AG04449 (cell line): Measurements from ENCODE around the gene GHRH.

Source experiments
- CTCF ChIA-PET: fragments of 350-600 bp; formaldehyde crosslinking; extraction: SDS; loops from one replicate; lab custom pipeline; 2021; ENCODE audit warnings: antibody characterized with exemption; lab: Yijun Ruan, JAX
- POLR2A ChIA-PET: fragments of 400-600, 350-600 bp; formaldehyde crosslinking; extraction: SDS; loops from one replicate; lab custom pipeline; 2020; ENCODE audit warnings: antibody characterized with exemption, inconsistent platforms; lab: Yijun Ruan, JAX
- DNase-seq: peaks from one replicate; pipeline ENCODE4 v3.0.0-alpha.2; 2010; ENCODE audit warnings: low read depth, low spot score
- H3K4me3 ChIP-seq: 2 replicates; pipeline ENCODE4 v1.5.1; 2011; ENCODE audit warnings: low read depth, mild to moderate bottlenecking, control low read depth, low read length
- TF ChIP-seq, protein P1 (sequence below): IDR thresholded peaks from one replicate; pipeline ENCODE4 v1.5.1; 2011; ENCODE audit warnings: mild to moderate bottlenecking, moderate library complexity, low read length, control low read depth, inconsistent platforms; ENCODE audit not compliant: insufficient read depth; ENCODE audit errors: missing control alignments

The GHRH gene

DNA sequence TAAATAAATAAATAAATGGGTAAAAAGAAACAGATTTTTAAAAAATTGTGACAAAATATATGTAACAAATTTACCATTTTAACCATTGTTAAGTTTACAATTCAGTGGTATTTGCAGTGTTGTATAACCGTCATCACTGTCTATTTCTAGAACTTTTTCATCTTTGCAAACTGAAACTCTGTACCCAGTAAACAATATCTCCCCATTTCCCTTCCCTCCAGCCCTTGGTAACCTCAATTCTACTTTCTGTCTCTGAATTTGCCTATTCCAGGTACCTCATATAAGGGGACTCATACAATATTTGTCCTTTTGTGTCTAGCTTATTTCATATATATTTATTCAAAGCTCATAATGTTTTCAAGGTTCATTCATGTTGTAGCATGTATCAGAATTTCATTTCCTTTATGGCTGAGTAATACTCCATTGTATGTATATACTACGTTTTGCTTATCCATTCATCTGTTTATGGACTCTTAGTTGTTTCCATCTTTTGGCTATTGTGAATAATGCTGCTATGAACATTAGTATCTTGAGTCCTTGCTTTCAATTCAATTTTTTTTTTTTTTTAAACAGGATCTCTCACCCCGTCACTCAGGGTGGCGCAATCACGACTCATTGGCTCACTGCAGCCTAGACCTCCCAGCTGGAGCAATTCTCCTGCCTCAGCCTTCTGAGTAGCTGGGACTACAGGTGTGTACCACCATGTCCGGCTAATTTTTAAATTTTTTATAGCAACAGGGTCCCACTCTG lies 36.8 kb upstream of the GHRH start:
- ChIA-PET POLR2A (interaction anchor here (1.0 kb wide), 1 partner anchor 9 kb away, joined by 3 read pairs; the partner anchor contains the start of gene MANBAL), CTCF (interaction anchor here (0.6 to 2.2 kb wide), 3 partner anchors 10 to 267 kb away, joined by 3 to 8 read pairs (median 4); partner anchors contain the start of gene MANBAL)
- DNase-seq: no peak
- TF ChIP-seq, protein P1, sequence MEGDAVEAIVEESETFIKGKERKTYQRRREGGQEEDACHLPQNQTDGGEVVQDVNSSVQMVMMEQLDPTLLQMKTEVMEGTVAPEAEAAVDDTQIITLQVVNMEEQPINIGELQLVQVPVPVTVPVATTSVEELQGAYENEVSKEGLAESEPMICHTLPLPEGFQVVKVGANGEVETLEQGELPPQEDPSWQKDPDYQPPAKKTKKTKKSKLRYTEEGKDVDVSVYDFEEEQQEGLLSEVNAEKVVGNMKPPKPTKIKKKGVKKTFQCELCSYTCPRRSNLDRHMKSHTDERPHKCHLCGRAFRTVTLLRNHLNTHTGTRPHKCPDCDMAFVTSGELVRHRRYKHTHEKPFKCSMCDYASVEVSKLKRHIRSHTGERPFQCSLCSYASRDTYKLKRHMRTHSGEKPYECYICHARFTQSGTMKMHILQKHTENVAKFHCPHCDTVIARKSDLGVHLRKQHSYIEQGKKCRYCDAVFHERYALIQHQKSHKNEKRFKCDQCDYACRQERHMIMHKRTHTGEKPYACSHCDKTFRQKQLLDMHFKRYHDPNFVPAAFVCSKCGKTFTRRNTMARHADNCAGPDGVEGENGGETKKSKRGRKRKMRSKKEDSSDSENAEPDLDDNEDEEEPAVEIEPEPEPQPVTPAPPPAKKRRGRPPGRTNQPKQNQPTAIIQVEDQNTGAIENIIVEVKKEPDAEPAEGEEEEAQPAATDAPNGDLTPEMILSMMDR: no peak
- no peak overlapping the region for H3K4me3 ChIP-seq

DNA sequence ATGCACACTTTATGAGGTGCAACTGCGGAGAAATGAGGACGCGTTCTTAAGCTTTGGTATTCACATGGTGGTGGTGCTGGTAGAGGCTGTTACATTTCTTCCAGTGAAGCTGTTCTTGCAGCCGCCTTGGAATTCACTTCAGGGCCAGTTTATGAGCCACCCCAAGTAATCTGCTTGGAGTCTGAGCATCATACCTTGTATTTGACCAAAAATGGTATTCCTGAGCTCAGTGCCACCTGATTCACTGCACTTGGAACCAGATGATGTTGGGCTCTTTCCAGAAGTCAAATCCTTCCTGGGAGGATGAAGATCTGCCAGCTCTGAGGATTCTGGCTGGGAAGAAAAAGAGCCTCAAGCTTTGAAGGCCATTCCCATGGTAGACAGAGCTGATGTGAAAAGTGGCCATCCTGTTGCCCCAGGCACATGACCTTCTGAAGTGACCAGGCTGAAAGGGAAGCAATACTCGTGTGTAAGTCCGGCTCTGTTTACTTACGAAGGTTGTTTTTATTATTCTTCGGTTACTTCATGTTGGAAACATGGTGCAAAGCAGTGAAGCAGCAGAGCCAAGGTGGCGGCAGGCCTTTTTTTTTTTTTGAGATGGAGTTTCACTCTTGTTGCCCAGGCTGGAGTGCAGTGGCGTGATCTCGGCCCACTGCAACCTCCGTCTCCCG lies 35.6 kb upstream of the GHRH start:
- ChIA-PET POLR2A (interaction anchor here (1.4 kb wide), 1 partner anchor 48 kb away, joined by 4 read pairs; no protein-coding TSS in a partner anchor), CTCF (interaction anchor here (0.7 to 1.7 kb wide), 4 partner anchors 11 to 236 kb away, joined by 3 to 7 read pairs (median 4); no protein-coding TSS in a partner anchor)
- H3K4me3 ChIP-seq: no peak overlapping the region
- TF ChIP-seq, protein P1: no peak
- peak; percentile 76 for DNase-seq

DNA sequence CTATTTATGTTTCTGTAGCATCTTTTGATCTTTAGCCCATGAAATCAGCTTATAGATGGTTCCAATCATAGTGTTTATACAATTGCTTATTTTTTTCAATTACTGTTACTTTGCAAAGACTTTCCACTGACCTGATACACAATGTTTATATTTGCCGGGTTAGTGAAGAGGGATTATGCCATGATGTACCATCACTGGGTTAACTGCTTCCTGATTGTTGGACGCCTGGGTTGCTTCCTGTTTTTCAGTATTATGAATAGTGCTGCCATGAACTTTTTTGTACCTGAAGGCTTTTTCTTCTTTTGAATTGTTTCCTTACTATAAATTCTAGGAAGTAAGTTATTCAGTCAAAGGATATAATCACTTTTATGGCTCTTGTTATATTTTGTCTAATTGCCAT lies 34.8 kb upstream of the GHRH start:
- POLR2A ChIA-PET: interaction anchor here (1.4 kb wide), 1 partner anchor 49 kb away, joined by 4 read pairs; no protein-coding TSS in a partner anchor
- TF ChIP-seq, protein P1: no peak
- DNase-seq: no peak
- CTCF ChIA-PET: interaction anchor here (1.1 to 1.7 kb wide), 3 partner anchors 10 to 237 kb away, joined by 3 to 7 read pairs (median 4); no protein-coding TSS in a partner anchor
- H3K4me3 ChIP-seq: no peak overlapping the region

DNA sequence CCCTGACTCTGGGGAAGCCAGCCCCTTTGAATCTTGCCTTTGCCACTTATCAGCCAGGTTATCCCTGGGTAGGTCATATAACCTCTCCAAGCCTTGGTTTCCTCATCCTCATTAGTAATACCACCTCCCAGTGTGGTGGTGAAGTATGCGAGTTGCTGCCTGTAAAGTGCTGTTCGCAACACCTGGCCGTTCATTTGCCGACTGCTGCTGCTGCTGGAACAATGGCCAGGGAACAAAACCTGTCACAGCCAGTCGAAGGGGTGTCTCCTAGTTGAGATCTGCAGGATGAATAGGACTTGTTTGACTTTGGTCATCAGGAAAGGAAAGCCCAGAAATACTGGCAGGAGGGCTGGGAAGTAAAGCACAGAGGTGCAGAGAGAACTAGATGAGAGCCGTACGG lies 34.0 kb upstream of the GHRH start:
- no peak overlapping the region for H3K4me3 ChIP-seq
- no peak for DNase-seq
- ChIA-PET CTCF (no interaction called here), POLR2A (interaction anchor here (1.1 kb wide), 1 partner anchor 231 kb away, joined by 3 read pairs; no protein-coding TSS in a partner anchor)
- TF ChIP-seq, protein P1: no peak

DNA sequence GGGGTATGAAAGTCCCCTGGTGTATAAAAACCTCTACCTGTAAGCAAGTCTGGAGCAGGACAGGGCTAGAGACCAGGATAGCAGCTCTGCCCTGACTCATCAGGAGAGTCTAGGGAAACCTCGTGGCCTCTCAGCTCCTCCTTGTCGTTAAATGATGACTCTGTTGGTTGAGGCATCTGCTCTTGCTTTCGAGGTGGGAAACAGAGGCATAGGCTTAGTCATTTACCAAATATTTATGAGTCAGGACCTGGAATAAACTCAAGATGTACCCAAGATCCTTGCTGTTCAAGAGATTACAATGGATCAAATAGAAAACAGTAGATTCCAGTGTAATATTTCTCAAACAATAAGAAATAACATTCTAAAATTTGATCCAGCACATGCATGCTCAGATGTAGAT lies 33.4 kb upstream of the GHRH start:
- TF ChIP-seq, protein P1: no peak
- H3K4me3 ChIP-seq: no peak overlapping the region
- ChIA-PET CTCF (interaction anchor here (0.9 to 1.9 kb wide), 3 partner anchors 12 to 239 kb away, joined by 3 to 11 read pairs (median 3); no protein-coding TSS in a partner anchor), POLR2A (interaction anchor here (1.1 to 1.2 kb wide), 2 partner anchors 29 to 231 kb away, joined by 3 read pairs; no protein-coding TSS in a partner anchor)
- DNase-seq: peak; percentile 90
